ENCODE data around the gene KCNQ1. TPM values are rescaled to one million over a fixed set of nuclear protein-coding genes. Genes with fewer than 3 reads are reported as not detected.

Gene KCNQ1
- total RNA-seq, 1 donor from 2014 or later = 52.9 TPM

DNA sequence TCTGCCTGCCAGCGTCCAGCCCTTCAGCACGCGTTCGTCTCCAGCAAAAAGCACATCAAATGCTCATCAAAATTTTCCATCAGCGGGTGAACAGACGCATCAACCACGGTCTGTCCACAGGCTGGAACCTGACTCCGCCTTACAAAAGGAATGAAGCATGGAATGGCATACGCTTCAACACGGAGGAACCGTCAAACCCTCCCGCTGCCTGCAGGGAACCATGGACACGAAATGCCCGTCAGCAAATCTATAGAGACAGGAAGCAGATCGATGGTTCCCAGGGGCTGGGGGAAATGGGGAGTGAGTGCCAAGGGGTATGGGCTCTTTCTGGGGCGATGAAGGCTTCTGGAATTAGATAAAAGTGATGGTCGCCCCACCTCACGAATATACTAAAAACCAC lies 28.0 kb upstream of the KCNQ1 start:
- DNase-seq (no peak), ATAC-seq (no peak)
- peaks cover 8% of the 10 kb centered on the region for H3K4me1 ChIP-seq
- no peaks in the 10 kb centered on the region for H3K36me3 ChIP-seq
- H3K9me3 ChIP-seq = no peaks in the 10 kb centered on the region
- TF ChIP-seq, protein P1, sequence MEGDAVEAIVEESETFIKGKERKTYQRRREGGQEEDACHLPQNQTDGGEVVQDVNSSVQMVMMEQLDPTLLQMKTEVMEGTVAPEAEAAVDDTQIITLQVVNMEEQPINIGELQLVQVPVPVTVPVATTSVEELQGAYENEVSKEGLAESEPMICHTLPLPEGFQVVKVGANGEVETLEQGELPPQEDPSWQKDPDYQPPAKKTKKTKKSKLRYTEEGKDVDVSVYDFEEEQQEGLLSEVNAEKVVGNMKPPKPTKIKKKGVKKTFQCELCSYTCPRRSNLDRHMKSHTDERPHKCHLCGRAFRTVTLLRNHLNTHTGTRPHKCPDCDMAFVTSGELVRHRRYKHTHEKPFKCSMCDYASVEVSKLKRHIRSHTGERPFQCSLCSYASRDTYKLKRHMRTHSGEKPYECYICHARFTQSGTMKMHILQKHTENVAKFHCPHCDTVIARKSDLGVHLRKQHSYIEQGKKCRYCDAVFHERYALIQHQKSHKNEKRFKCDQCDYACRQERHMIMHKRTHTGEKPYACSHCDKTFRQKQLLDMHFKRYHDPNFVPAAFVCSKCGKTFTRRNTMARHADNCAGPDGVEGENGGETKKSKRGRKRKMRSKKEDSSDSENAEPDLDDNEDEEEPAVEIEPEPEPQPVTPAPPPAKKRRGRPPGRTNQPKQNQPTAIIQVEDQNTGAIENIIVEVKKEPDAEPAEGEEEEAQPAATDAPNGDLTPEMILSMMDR (IDR thresholded peaks at IDR 0.05) = no peak
- H3K4me3 ChIP-seq = no peak overlapping the region
- no peaks in the 10 kb centered on the region for H3K27me3 ChIP-seq
- no peak overlapping the region for H3K27ac ChIP-seq
- intact Hi-C loops (cut with DNase I) = no loop called here

DNA sequence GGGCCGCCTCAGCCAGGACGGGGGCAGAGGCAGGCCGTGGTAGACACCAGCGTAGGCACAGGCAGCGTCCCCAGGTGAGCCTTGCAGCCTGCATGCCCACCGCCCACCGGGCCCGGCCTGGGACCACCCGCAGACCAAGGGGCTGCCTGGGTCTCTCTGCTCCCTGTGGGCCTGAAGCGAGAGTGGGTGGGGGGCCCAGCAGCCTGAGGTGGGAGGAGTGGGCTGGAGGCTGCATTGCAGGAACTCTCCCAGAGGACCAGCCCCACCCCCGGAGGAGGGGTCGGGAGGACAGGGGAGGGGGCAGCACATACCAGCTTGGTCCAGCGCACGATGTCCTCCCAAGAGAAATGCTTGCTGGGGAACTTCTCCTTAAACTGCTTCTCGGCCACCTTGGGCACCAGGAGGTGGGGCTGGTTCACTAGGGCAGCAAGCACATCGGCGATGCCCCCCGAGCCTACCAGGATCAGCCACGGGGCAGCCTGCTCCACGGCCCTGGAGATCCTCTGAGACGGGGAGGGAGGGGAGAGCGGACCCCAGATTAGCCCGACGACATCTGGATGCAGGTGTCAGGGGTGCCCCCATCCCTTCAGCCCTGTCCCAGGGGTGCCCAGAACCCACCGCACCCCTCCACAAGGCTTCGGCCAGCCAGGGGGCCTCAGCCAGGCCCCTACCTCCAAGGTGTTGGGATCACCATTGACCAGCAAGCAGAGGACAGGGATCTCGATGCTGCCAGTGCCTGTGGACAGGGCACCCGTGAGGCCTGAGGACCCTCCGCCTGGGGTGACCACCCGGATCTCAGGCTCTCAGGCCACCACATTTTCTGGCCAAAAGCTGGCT lies 26.7 kb upstream of the KCNQ1 start:
- no peak overlapping the region for H3K27ac ChIP-seq
- intact Hi-C loops (cut with DNase I) = no loop called here
- DNase-seq (no peak), ATAC-seq (no peak)
- no peaks in the 10 kb centered on the region for H3K27me3 ChIP-seq
- TF ChIP-seq, protein P1 (IDR thresholded peaks at IDR 0.05) = no peak
- H3K36me3 ChIP-seq = no peaks in the 10 kb centered on the region
- no peak overlapping the region for H3K4me3 ChIP-seq
- no peaks in the 10 kb centered on the region for H3K9me3 ChIP-seq
- H3K4me1 ChIP-seq = peaks cover 8% of the 10 kb centered on the region

- H3K36me3 ChIP-seq = no peaks in the 10 kb centered on the region
- no peak overlapping the region for H3K27ac ChIP-seq
- intact Hi-C loops (cut with DNase I) = no loop called here
- ATAC-seq (no peak), DNase-seq (no peak)
- peaks cover 8% of the 10 kb centered on the region for H3K4me1 ChIP-seq
- TF ChIP-seq, protein P1 (IDR thresholded peaks at IDR 0.05) = no peak
- H3K4me3 ChIP-seq = no peak overlapping the region
- no peaks in the 10 kb centered on the region for H3K27me3 ChIP-seq
- no peaks in the 10 kb centered on the region for H3K9me3 ChIP-seq
Measured at GRCh38 chr11:2418693-2419360, 26.0 kb upstream of the KCNQ1 start.

GRCh38 chr11:2419638-2420501 lies 24.9 kb upstream of the KCNQ1 start:
- peaks cover 8% of the 10 kb centered on the region for H3K4me1 ChIP-seq
- no peak overlapping the region for H3K4me3 ChIP-seq
- H3K27me3 ChIP-seq = no peaks in the 10 kb centered on the region
- no peaks in the 10 kb centered on the region for H3K9me3 ChIP-seq
- DNase-seq (peak; percentile 88), ATAC-seq (peak; percentile 73)
- no peaks in the 10 kb centered on the region for H3K36me3 ChIP-seq
- H3K27ac ChIP-seq = no peak overlapping the region
- TF ChIP-seq, protein P1 (IDR thresholded peaks at IDR 0.05) = peak; percentile 82
- intact Hi-C loops (cut with DNase I) = loop anchor here (5.0 kb wide), 2 partner anchors 118 to 223 kb away; partner anchors contain the start of genes C11orf21 and TSPAN32

DNA sequence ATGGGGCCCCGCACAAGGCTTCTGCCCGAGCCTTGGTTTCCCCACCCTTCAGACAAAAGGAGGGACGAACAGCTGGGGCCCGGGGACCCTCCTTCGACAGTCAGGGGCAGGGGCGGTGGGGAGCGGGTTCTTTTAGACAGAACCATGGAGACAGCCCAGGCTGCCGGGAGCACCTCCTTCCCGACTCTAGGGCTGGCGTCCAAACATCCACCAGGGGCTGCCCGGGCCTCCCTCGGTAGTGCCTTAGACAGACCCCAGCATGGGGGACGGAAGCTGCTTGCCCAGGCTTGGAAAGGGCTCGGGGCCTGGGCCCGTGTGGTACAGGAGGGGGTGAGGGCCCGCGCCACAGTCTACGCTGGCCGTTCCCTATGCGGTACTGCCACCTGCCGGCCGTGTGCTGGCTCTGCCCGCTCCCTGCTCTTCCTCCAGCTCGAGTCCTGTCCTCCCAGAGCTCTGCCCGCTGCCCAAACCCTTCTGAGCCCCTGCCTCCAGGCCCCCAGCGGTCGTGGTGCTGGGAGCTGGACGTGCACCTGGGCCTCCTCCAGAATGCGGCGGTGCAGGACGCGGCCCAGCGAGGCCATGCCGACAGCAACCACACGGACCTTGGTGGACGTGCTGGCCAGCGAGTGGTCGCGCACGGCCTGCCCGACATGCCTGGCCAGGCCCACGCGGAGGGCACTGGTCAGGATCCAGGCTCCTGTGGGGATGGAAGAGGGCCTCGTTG lies 24.1 kb upstream of the KCNQ1 start:
- Histone ChIP-seq H3K4me3 (no peak overlapping the region), H3K27ac (no peak overlapping the region), H3K27me3 (no peaks in the 10 kb centered on the region), H3K9me3 (no peaks in the 10 kb centered on the region), H3K36me3 (no peaks in the 10 kb centered on the region), H3K4me1 (peaks cover 8% of the 10 kb centered on the region)
- TF ChIP-seq, protein P1 (IDR thresholded peaks at IDR 0.05) = peak; percentile 95
- DNase-seq (peak; percentile 88), ATAC-seq (peak; percentile 93)
- intact Hi-C loops (cut with DNase I) = loop anchor here (5.0 kb wide), 2 partner anchors 118 to 223 kb away; partner anchors contain the start of genes C11orf21 and TSPAN32

All from upper lobe of right lung (tissue), 1 donor.